ENCODE measurements around the gene CCDC83. TPM values are rescaled to one million over a fixed set of nuclear protein-coding genes. Genes with fewer than 3 reads are reported as not detected.

CCDC83 gene
- total and polyA plus RNA-seq, 2 experiments from 2014 or later = not detected

- H3K27me3 ChIP-seq (ENCODE audit: insufficient read depth) = no peaks in the 10 kb centered on the region
- Mint-ChIP-seq H3K27me3 (ENCODE audit: insufficient read depth, low read depth, poor library complexity) (no peaks in the 10 kb centered on the region), H3K36me3 (ENCODE audit: low read depth) (no peaks in the 10 kb centered on the region), H3K4me1 (no peaks in the 10 kb centered on the region), H3K4me3 (no peak overlapping the region), H3K9me3 (no peaks in the 10 kb centered on the region), H3K27ac (no peak overlapping the region)
- no peaks in the 10 kb centered on the region for H3K36me3 ChIP-seq (ENCODE audit: insufficient read depth)
- H3K4me1 ChIP-seq (ENCODE audit: insufficient read depth) = no peaks in the 10 kb centered on the region
- TF ChIP-seq EZH2phosphoT487 (IDR thresholded peaks at IDR 0.05; ENCODE audit: unreplicated experiment) (no peak), ZNF331 (CRISPR knock-in tag; IDR thresholded peaks at IDR 0.05; ENCODE audit: low read depth) (no peak), ETS1 (IDR thresholded peaks at IDR 0.05) (no peak), NANOG (IDR thresholded peaks at IDR 0.05; ENCODE audit: borderline replicate concordance) (no peak), ZNF462 (CRISPR knock-in tag; IDR thresholded peaks at IDR 0.05) (no peak)
- no peaks in the 10 kb centered on the region for H4K20me1 ChIP-seq (replicated peaks; ENCODE audit: insufficient read depth)
- H3F3A ChIP-seq (replicated peaks; ENCODE audit: low read depth) = no peaks in the 10 kb centered on the region
- no peak overlapping the region; the same call in 1 of the 2 replicates for H2AFZ ChIP-seq
- H3K27ac ChIP-seq (ENCODE audit: low read depth) = no peak overlapping the region
- ATAC-seq (no peak), DNase-seq (ENCODE audit: low spot score) (no peak)
- no peaks in the 10 kb centered on the region for H3K9me2 ChIP-seq (ENCODE audit: insufficient read depth)
- H3K4me2 ChIP-seq = no peak overlapping the region
- H3K4me3 ChIP-seq = no peak overlapping the region
- no peaks in the 10 kb centered on the region for H3K79me2 ChIP-seq (replicated peaks; ENCODE audit: insufficient read depth)
These were observed 33.5 kb upstream of the CCDC83 start for GRCh38 chr11:85821636-85822035.

GRCh38 chr11:85822814-85823213 lies 32.4 kb upstream of the CCDC83 start:
- no peaks in the 10 kb centered on the region for H3K4me1 Mint-ChIP-seq
- Histone ChIP-seq H3K79me2 (replicated peaks; ENCODE audit: insufficient read depth) (no peaks in the 10 kb centered on the region), H3K36me3 (ENCODE audit: insufficient read depth) (no peaks in the 10 kb centered on the region), H3K4me2 (no peak overlapping the region), H4K20me1 (replicated peaks; ENCODE audit: insufficient read depth) (no peaks in the 10 kb centered on the region), H3K4me3 (no peak overlapping the region), H3K9me2 (ENCODE audit: insufficient read depth) (no peaks in the 10 kb centered on the region), H3F3A (replicated peaks; ENCODE audit: low read depth) (no peaks in the 10 kb centered on the region), H3K27ac (ENCODE audit: low read depth) (no peak overlapping the region), H3K27me3 (ENCODE audit: insufficient read depth) (no peaks in the 10 kb centered on the region), H3K4me1 (ENCODE audit: insufficient read depth) (no peaks in the 10 kb centered on the region), H2AFZ (no peak overlapping the region)
- no peaks in the 10 kb centered on the region for H3K27me3 Mint-ChIP-seq (ENCODE audit: insufficient read depth, low read depth, poor library complexity)
- no peak overlapping the region for H3K27ac Mint-ChIP-seq
- ATAC-seq = no peak
- H3K9me3 Mint-ChIP-seq = no peaks in the 10 kb centered on the region
- no peak for DNase-seq (ENCODE audit: low spot score)
- H3K36me3 Mint-ChIP-seq (ENCODE audit: low read depth) = no peaks in the 10 kb centered on the region
- no peak overlapping the region for H3K4me3 Mint-ChIP-seq
- TF ChIP-seq STAT1 (IDR thresholded peaks at IDR 0.05; ENCODE audit: unreplicated experiment) (no peak), EZH2 (IDR thresholded peaks at IDR 0.05; ENCODE audit: low read depth, unreplicated experiment) (no peak), CTCF (conservative IDR thresholded peaks at IDR 0.05; ENCODE audit: low read depth in 2 of 2) (no peak), ZNF331 (CRISPR knock-in tag; IDR thresholded peaks at IDR 0.05; ENCODE audit: low read depth) (no peak), ZNF114 (CRISPR knock-in tag; IDR thresholded peaks at IDR 0.05) (no peak), POLR2AphosphoS5 (IDR thresholded peaks at IDR 0.05; ENCODE audit: low read depth) (no peak), NANOG (IDR thresholded peaks at IDR 0.05; ENCODE audit: borderline replicate concordance) (no peak)
